ENCODE results near the gene DOK3.
A peak's percentile ranks its signal among the peaks of the same experiment; 100 is the strongest.
"Not testable (repeated sequence)": the region's sequence is repeated elsewhere in the genome, so short reads cannot be mapped to it uniquely, and the experiment has no call there.

Gene DOK3

DNA sequence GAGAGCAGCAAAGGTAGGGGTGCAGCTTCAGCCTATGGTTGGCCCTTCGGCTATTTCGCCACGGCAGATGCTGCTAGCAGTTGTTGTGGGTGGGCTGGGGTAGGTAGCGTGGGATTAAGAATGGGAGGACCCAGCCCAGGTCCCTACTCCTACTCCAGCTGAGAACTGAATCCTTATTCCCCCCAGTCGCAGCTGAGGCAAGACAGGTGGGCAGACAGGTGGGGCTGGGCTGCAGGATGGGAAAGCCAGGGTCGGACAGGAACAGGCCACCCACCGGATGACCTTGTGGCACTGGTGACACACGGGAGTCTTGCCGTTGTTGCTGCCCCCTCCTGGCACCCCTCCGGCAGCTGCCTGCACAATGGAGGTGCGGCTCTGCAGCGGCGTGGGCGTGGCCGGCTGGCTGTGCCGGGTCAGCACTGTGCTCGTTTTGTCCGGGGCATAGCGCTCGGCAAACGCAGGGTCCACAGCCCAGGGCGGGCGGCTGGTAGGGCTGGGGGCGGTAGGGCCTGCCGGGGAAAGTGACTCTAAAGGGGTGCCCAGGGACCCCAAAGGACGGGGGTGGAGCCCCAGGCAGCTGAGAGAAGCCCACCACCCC is 20.4 kb downstream of the DOK3 start:
- ATAC-seq, result no peak
- H3K4me1 Mint-ChIP-seq, result peaks cover 34% of the 10 kb centered on the region
- H3K36me3 Mint-ChIP-seq, result peaks cover 33% of the 10 kb centered on the region
- H3K27me3 Mint-ChIP-seq, result no peaks in the 10 kb centered on the region
- no peaks in the 10 kb centered on the region for H3K9me3 Mint-ChIP-seq
- H3K27ac Mint-ChIP-seq, result no peak overlapping the region
- H3K4me3 Mint-ChIP-seq, result no peak overlapping the region

- ATAC-seq, result no peak
- no peak overlapping the region for H3K27ac Mint-ChIP-seq
- no peak overlapping the region for H3K4me3 Mint-ChIP-seq
- no peaks in the 10 kb centered on the region for H3K27me3 Mint-ChIP-seq
- H3K4me1 Mint-ChIP-seq, result peaks cover 22% of the 10 kb centered on the region
- H3K36me3 Mint-ChIP-seq, result peaks cover 30% of the 10 kb centered on the region
- no peaks in the 10 kb centered on the region for H3K9me3 Mint-ChIP-seq
Measured at GRCh38 chr5:177487975-177488374, 21.7 kb downstream of the DOK3 start.

DNA sequence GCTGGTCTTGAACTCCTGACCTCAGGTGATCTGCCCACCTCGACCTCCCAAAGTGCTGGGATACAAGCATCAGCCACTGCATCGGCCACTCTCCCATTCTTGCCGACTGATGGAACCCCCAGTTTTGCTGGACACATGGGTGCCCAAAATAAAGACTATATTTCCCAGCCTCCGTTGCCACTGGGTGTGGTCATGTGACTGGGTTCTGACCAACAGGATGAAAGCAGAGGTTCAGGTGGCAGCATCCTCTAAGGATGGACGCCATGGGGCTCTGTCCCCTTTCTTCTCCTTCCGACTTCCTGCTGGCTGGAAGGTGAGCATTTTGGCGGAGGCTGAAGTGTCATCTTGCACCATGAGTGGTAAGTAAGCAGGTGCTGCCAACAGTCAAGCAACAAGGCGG is 22.5 kb downstream of the DOK3 start:
- Mint-ChIP-seq H3K27ac (no peak overlapping the region), H3K27me3 (no peaks in the 10 kb centered on the region), H3K4me3 (no peak overlapping the region), H3K36me3 (peaks cover 22% of the 10 kb centered on the region), H3K4me1 (peaks cover 16% of the 10 kb centered on the region), H3K9me3 (no peaks in the 10 kb centered on the region)
- ATAC-seq, result no peak

DNA sequence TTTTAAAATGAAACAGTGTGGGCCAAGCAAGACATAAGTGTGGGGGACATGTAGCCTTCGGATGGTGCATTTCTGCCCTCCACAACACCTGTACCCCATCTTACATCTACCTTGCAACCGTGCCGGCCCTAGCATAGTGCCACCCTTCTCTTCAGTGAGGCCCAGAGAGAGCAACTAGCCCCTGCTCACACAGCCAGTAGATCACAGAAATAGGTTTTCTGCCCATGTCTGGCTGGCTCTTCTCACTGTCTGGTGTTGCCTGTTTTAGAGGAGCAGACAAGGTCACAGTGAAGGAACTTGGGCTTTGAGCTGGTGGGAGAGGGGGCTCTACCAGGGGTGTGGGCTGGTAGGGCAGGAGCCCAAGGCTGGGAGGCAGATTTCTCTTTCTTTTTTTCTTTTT is 23.4 kb downstream of the DOK3 start:
- Mint-ChIP-seq H3K27ac (no peak overlapping the region), H3K9me3 (no peaks in the 10 kb centered on the region), H3K4me1 (peaks cover 15% of the 10 kb centered on the region), H3K27me3 (no peaks in the 10 kb centered on the region), H3K4me3 (no peak overlapping the region), H3K36me3 (peaks cover 20% of the 10 kb centered on the region)
- ATAC-seq, result no peak

- ATAC-seq, H3K27me3 Mint-ChIP-seq, H3K4me3 Mint-ChIP-seq, H3K9me3 Mint-ChIP-seq, H3K27ac Mint-ChIP-seq: not testable (repeated sequence)
- Mint-ChIP-seq H3K36me3 (peaks cover 15% of the 10 kb centered on the region), H3K4me1 (peaks cover 10% of the 10 kb centered on the region)
Measured at GRCh38 chr5:177485753-177486152, 23.9 kb downstream of the DOK3 start.

GRCh38 chr5:177484902-177485549 is 24.6 kb downstream of the DOK3 start:
- Mint-ChIP-seq H3K9me3 (no peaks in the 10 kb centered on the region), H3K4me1 (peaks cover 6% of the 10 kb centered on the region), H3K36me3 (peaks cover 7% of the 10 kb centered on the region), H3K4me3 (no peak overlapping the region), H3K27me3 (no peaks in the 10 kb centered on the region), H3K27ac (no peak overlapping the region)
- ATAC-seq, result no peak

DNA sequence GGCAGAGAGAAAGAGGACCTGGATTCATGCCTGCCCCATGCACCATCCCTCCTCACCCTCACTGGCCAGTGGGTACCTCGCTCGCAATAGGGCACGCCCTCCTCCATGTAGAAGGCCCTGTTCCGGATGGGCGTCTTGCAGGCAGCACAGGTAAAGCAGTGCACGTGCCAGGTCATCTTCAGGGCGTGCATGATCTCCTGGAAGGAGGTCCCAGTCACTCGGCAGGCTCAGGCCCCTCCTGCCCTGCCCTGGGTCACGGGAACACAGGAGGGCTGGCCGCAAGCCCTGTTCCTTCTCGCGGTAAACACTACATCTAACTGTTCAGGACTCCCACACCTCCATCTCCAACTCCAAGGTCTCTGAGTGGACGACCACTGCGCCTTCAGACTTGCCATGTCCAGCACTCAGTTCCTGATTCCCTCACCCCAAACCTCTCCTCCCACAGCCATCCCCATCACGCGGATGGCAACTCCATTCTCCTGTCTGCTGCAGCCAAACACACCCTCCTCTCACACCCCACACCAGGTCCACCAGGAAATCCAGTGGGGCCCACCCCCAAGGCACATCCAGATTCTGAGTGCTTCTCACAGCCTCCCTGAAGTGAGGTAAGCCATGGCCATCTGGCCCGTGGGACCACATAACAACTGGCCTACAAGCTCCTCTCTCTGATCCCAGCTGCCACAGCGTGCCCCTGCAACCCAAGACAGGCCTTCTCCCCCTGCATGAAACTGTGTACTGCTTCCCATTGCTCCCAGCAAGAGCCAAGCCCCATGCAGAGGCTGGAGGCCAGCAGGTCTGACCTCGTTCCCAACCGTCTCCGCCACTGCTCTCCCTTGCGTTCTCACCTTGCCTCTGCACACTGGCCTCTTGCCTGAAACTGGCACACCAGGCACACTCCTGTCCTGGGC is 25.4 kb downstream of the DOK3 start:
- H3K9me3 Mint-ChIP-seq, result no peaks in the 10 kb centered on the region
- no peak for ATAC-seq
- peaks cover 5% of the 10 kb centered on the region for H3K36me3 Mint-ChIP-seq
- no peak overlapping the region for H3K27ac Mint-ChIP-seq
- H3K4me1 Mint-ChIP-seq, result peaks cover 10% of the 10 kb centered on the region
- H3K4me3 Mint-ChIP-seq, result no peak overlapping the region
- no peaks in the 10 kb centered on the region for H3K27me3 Mint-ChIP-seq

DNA sequence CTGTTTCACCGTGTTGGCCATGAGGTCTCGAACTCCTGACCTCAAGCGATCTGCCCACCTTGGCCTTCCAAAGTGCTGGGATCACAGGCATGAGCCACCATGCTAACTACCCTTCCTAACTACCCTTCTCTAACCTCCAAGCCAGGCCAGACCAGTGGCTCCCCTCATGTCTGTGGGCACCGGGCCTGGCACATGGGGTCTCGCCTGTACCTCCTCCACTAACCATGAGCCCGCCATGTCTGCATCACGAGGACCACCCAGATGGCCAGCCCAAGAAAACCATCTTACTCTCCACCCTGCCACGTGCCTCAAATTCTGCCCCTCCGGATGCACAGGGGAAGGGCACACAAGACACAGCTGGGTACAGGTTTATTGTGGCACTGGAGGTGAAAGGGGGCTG is 26.6 kb downstream of the DOK3 start:
- ATAC-seq, result no peak
- Mint-ChIP-seq H3K27me3 (no peaks in the 10 kb centered on the region), H3K4me1 (peaks cover 19% of the 10 kb centered on the region), H3K9me3 (no peaks in the 10 kb centered on the region), H3K36me3 (peaks cover 2% of the 10 kb centered on the region), H3K4me3 (no peak overlapping the region), H3K27ac (no peak overlapping the region)

GRCh38 chr5:177482359-177482795 is 27.2 kb downstream of the DOK3 start:
- Mint-ChIP-seq H3K4me3 (no peak overlapping the region), H3K27ac (no peak overlapping the region), H3K4me1 (peaks cover 19% of the 10 kb centered on the region), H3K27me3 (no peaks in the 10 kb centered on the region), H3K9me3 (no peaks in the 10 kb centered on the region), H3K36me3 (no peaks in the 10 kb centered on the region)
- ATAC-seq, result no peak

DNA sequence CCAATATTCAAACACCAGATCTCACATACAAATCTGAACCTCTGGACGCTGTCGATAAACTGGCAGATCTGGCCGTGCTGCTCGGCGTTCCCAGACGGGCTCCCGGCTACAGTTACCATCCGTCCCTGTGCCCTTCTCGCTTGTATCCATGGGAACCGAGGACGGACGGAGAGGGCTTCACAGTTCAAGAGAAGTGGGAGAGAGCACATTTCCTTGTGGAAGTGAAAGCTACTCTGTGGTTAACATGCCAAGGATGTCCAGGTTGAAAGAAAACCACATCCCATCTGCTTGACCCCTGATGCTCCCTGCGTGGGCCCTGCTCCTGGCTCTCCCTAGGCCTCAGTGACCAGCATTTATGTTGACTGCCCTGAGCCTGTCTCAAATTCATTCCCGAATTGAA is 29.9 kb downstream of the DOK3 start:
- no peak overlapping the region for H3K4me3 Mint-ChIP-seq
- no peak for ATAC-seq
- peaks cover 2% of the 10 kb centered on the region for H3K27me3 Mint-ChIP-seq
- H3K36me3 Mint-ChIP-seq, result no peaks in the 10 kb centered on the region
- H3K9me3 Mint-ChIP-seq, result no peaks in the 10 kb centered on the region
- H3K27ac Mint-ChIP-seq, result peak overlapping the region; percentile 77
- peaks cover 37% of the 10 kb centered on the region for H3K4me1 Mint-ChIP-seq

- Mint-ChIP-seq H3K27me3 (peaks cover 10% of the 10 kb centered on the region), H3K27ac (peak overlapping the region; percentile 77), H3K4me1 (peaks cover 45% of the 10 kb centered on the region), H3K9me3 (no peaks in the 10 kb centered on the region), H3K36me3 (no peaks in the 10 kb centered on the region), H3K4me3 (peak overlapping the region; percentile 38)
- ATAC-seq, result peak; percentile 79
Measured at GRCh38 chr5:177478711-177479646, 30.6 kb downstream of the DOK3 start.

GRCh38 chr5:177477701-177478477 is 31.7 kb downstream of the DOK3 start:
- no peak for ATAC-seq
- Mint-ChIP-seq H3K9me3 (no peaks in the 10 kb centered on the region), H3K27me3 (peaks cover 16% of the 10 kb centered on the region), H3K4me1 (peaks cover 49% of the 10 kb centered on the region), H3K36me3 (no peaks in the 10 kb centered on the region), H3K4me3 (no peak overlapping the region), H3K27ac (peak overlapping the region; percentile 49)

DNA sequence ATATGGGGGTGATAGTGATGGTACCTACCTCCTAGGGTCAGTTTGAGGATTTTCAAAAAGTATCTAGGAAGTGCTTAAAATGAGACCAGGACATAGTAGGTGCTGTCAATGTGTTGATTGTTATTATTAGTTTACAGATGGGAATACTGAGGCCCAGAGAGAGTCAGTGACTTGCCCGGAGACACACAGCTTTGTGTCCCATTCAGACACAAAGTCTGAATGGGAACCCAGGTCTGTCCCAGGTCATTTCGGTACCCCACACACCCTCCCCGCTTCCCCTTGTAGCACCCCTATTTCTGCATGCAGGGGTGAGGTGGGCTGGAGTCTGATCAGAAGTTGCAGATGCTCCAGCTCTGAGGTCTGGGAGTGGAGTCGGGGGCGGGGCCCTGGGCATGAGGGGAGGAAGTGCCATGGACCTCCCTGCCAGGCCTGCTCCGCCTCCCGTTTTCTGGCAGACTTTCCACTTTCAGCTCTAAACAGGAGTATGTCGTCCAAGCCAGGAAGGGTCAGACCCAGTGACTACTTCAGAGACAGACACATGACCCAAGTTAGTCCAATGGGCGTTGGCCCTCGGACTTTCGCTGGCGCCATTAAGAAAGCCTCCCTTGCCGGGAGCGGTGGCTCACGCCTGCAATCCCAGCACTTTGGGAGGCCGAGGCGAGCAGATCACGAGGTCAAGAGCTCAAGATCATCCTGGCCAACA is 32.9 kb downstream of the DOK3 start:
- H3K27ac Mint-ChIP-seq, result no peak overlapping the region
- peaks cover 49% of the 10 kb centered on the region for H3K4me1 Mint-ChIP-seq
- no peak overlapping the region for H3K4me3 Mint-ChIP-seq
- H3K27me3 Mint-ChIP-seq, result peaks cover 16% of the 10 kb centered on the region
- ATAC-seq, result no peak
- H3K9me3 Mint-ChIP-seq, result no peaks in the 10 kb centered on the region
- no peaks in the 10 kb centered on the region for H3K36me3 Mint-ChIP-seq

Data from stimulated activated memory B cell treated with anti-CD40 and anti-IgM and Interleukin-4, amounts not matched to agents 10 μg/mL and 1 μg/mL and 100 μg/mL, for 72 hours (primary cell).